GM12873 (cell line): ENCODE measurements around the gene MR1.

Source experiments
- TF ChIP-seq, protein P1 (sequence below): IDR thresholded peaks from 2 replicates; pipeline ENCODE4 v1.5.1; 2012; ENCODE audit warnings: low read depth, mild to moderate bottlenecking, moderate library complexity, low read length, control low read depth; ENCODE audit not compliant: insufficient read depth; ENCODE audit errors: missing control alignments

Gene MR1

DNA sequence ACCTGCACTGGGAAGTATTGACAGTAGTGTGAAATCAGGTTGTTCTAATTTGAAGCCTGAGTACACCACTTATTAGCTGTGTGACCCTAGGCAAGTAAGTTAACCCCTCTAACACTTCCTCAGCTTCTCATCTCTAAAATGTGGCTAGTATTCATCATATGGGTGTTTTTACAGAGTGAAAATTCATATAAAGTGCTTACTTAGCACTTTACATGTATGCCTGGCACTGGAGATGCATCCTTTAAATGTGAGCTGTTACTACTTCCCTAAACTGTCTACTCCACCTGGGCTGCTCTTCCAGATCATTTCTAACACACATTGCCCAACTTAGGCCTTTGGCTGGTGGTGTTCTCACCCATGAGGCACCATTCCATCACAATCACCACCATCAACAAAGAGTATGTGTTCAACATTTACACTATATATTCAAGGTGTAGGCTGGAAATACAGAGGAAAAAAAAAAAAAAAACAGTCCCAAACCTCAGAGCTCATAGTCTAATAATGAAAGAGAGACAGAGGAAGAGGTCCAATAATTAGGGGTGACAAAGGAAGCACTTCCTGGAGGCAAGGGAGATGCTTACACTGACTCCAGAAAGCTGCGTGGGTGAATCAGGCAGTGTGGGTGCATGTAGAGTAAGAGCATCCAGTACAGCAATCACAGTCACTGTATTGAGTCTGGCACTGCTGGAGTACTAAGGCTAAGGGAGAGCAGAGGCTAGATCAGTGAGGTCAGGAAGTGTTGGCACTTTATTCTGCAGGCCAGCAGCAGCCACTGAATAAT, 14.7 kb upstream of the MR1 start:
- TF ChIP-seq, protein P1, sequence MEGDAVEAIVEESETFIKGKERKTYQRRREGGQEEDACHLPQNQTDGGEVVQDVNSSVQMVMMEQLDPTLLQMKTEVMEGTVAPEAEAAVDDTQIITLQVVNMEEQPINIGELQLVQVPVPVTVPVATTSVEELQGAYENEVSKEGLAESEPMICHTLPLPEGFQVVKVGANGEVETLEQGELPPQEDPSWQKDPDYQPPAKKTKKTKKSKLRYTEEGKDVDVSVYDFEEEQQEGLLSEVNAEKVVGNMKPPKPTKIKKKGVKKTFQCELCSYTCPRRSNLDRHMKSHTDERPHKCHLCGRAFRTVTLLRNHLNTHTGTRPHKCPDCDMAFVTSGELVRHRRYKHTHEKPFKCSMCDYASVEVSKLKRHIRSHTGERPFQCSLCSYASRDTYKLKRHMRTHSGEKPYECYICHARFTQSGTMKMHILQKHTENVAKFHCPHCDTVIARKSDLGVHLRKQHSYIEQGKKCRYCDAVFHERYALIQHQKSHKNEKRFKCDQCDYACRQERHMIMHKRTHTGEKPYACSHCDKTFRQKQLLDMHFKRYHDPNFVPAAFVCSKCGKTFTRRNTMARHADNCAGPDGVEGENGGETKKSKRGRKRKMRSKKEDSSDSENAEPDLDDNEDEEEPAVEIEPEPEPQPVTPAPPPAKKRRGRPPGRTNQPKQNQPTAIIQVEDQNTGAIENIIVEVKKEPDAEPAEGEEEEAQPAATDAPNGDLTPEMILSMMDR: no peak

DNA sequence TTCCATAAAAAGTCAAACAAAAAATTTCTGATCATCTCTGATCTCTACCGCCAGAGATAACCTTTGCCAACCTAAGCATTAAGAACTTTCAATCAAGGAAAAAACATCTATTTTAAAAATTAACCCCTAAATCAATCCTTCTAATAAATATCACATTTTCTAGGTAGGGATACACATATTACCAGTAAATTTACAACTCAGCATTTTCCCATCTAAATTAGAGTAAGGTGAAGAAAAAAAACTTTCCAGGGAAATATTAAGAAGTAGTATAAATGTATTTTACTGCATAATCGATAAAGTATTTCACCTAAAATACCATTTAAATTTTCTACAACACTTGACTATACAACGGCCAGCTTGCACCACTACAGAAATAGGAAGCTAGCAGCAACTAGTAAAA, 12.6 kb upstream of the MR1 start:
- TF ChIP-seq, protein P1: no peak

DNA sequence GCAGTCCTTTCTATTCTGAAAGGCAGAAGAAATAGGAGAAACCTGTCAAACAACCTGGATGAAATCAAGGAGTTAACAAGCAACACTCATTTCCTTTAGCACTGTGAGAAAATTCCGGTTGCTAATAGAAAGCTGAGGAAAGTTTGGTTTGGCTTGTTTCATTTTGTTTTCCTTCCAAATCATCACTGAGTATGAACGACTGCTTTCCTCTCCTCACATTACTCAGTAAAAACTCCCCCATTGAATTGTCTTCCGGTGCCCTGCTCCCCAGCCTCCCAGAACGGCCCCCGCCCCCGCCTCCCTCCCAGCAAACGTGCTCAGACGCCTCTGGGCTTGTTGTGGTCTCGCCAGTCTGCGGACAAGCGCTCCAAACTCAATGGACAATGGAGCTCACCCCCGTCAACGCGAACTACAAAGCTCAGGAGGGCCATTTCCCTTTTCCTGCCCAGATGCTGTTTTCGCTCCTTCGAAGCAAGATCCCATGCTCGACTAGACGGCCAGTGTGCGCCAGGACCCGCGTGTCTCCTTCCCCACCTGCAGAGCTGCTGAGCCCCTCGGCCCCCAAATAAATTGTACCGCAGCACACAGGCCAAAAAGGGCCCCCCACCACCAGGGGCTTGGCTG, 11.9 kb upstream of the MR1 start:
- TF ChIP-seq, protein P1: no peak

DNA sequence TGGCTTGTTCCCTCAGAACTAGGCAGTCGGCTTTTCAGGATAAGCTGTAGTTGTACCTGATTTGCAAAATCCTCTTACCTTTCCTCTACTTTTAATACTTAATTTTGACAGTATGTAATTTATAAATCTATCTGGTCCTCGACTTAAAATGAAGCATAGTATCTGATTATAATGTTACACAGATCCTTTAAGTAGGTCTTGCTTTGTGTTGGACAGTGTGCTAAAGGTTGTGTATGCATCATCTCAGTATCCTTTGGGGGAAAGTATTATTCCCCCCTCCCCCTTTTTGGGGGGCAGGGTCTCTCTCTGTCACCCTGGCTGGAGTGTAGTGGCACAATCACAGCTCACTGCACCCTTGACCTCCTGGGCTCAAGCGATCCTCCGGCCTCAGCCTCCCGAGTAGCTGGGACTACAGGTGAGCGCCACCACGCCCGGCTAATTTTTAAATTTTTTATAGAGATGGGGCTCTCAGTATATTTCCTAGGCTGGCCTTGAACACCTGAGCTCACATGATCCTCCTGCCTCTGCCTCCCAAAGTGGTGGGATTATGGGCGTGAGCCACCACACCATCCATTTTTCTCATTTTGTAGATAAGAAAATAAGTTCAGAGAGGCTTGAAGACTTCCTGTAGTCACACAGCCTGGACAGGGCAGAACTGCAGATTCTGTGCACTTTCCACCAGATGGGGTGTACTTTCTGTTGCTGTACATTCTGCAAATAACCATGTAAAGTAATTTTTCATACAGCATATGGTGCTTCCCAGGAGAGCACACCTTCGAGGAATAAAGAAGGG, 10.3 kb upstream of the MR1 start:
- TF ChIP-seq, protein P1: no peak

DNA sequence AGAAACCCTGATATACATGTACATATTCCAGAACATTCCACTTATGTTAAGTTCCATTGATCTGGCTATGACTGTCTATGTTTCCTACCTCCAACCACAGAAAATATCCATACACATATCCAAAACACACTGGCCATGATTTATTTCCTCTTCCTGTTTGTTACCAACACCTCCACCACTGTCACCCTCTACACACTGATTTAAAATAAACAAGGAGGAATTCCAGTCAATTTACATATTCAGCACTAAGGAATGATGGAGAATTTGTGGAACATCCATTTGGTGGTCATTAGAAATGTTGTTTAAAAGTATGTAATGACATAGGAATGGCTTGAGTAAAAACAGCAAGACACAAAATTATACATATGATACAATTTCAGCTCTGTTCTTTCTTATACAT, 5.6 kb upstream of the MR1 start:
- TF ChIP-seq, protein P1: no peak

DNA sequence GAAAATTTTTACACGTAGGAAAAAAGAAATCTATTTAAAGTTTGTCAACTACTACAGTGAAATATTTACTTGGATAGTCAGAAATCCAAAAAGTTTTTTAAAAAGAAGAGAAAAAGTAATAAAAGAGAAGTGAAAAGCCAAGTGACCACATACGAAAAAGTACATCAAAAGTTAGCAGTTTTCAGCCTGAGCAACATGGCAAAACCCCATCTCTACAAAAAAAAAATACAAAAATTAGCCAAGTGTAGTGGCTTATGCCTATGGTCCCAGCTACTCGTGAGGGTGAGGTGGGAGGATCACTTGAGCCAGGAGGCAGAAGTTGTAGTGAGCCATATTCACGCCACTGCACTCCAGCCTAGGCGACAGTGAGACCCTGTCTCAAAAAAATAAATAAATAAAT, 5.2 kb upstream of the MR1 start:
- TF ChIP-seq, protein P1: no peak

DNA sequence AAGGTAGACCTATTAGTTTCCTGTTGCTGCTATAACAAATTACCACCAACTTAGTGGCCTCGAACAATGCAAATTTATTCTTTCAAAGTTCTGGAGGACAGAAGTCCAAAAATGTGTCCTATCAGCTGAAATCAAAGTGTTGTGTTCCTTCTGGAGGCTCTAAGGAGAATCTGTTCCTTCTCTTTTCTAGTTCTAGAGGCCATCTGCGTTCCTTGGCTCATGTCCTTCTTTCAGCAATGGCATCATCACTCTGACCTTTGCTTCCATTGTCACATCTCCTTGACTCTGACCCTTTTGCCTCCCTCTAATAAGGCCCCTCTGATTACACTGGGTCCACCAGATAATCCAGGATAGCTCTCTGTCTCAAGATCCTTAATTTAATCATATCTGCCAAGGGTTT, 1.2 kb upstream of the MR1 start:
- TF ChIP-seq, protein P1: no peak
